DOHH2 (cell line): ENCODE results near the gene BMPER.

ENCODE experiments used
- H3F3A ChIP-seq: fragments of 200-600 bp; sonication (generic), shearing (Covaris generic); 2 replicates; pipeline ENCODE4 v1.6.0; 2016; ENCODE audit warnings: antibody characterized with exemption, mild to moderate bottlenecking; ENCODE audit not compliant: control insufficient read depth, insufficient read depth
- H3K27ac ChIP-seq: fragments of 200-600 bp; sonication (generic); 2 replicates; pipeline ENCODE4 v1.5.1; 2014; ENCODE audit warnings: low read depth, mild to moderate bottlenecking, low read length, moderate library complexity
- H3K27me3 ChIP-seq: fragments of 200-600 bp; sonication (generic); 2 replicates; pipeline ENCODE4 v1.6.1; 2014; ENCODE audit warnings: mild to moderate bottlenecking, low read length, mixed read lengths; ENCODE audit not compliant: control insufficient read depth
- H3K36me3 ChIP-seq: fragments of 200-600 bp; sonication (generic); 2 replicates; pipeline ENCODE4 v1.6.1; 2014; ENCODE audit warnings: mild to moderate bottlenecking, low read length, moderate library complexity, mixed read lengths; ENCODE audit not compliant: control insufficient read depth
- H3K4me1 ChIP-seq: fragments of 200-600 bp; sonication (generic); 2 replicates; pipeline ENCODE4 v1.6.1; 2014; ENCODE audit warnings: mild to moderate bottlenecking, low read length, mixed read lengths; ENCODE audit not compliant: control insufficient read depth
- H3K4me2 ChIP-seq: fragments of 200-600 bp; sonication (generic); 2 replicates; pipeline ENCODE4 v1.6.0; 2014; ENCODE audit warnings: mild to moderate bottlenecking, low read length, moderate library complexity
- H3K4me3 ChIP-seq: fragments of 200-600 bp; sonication (generic); 2 replicates; pipeline ENCODE4 v1.5.1; 2014; ENCODE audit warnings: mild to moderate bottlenecking, low read length, mixed read lengths
- H3K79me2 ChIP-seq: fragments of 200-600 bp; sonication (generic); 2 replicates; pipeline ENCODE4 v1.6.1; 2014; ENCODE audit warnings: mild to moderate bottlenecking, low read length, mixed read lengths; ENCODE audit not compliant: control insufficient read depth
- H3K9me2 ChIP-seq: fragments of 200-600 bp; sonication (generic); replicated peaks from 2 replicates; pipeline ENCODE4 v1.6.1; 2014; ENCODE audit warnings: mild to moderate bottlenecking, low read length, mixed read lengths; ENCODE audit not compliant: control insufficient read depth
- H3K9me3 ChIP-seq: fragments of 200-600 bp; sonication (generic); 2 replicates; pipeline ENCODE4 v1.6.1; 2014; ENCODE audit warnings: antibody characterized with exemption, low read length, mixed read lengths; ENCODE audit not compliant: control insufficient read depth, insufficient read depth
- H4K20me1 ChIP-seq: fragments of 200-600 bp; sonication (generic); 2 replicates; pipeline ENCODE4 v1.6.0; 2014; ENCODE audit warnings: low read depth, mild to moderate bottlenecking, antibody characterized with exemption, low read length, moderate library complexity; ENCODE audit not compliant: control insufficient read depth, insufficient read depth
- EZH2phosphoT487 ChIP-seq: fragments of 200-600 bp; sonication (generic); IDR thresholded peaks from 2 replicates; pipeline ENCODE4 v1.6.1; 2017; ENCODE audit warnings: borderline replicate concordance, mild to moderate bottlenecking, antibody characterized with exemption, low read length, moderate library complexity, mixed read lengths
- TF ChIP-seq, protein P1 (sequence below): fragments of 200-600 bp; sonication (generic); IDR thresholded peaks from one replicate; pipeline ENCODE4 v1.5.1; 2014; ENCODE audit warnings: antibody characterized with exemption, mild to moderate bottlenecking, low read depth, low read length; ENCODE audit not compliant: poor library complexity, severe bottlenecking

Gene BMPER

DNA sequence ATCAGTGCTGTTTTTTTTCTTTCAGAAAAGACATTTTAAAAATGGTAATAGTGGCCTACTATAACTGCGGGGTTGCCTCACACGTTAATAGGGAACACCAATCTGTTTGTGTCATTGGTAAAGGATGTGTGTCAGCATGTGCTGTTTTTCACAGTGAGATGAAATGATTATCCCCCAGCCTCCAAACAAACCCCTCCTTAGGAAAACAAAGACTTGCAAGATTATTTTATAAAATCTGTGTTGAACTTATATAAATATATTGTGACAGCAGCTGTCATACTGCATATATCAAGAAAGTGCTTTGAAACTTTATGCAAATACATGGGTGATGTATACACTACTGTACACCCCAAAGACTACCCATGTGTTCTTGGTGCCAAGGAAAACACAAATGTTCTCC lies 125.8 kb downstream of the BMPER start:
- Histone ChIP-seq H4K20me1 (no peaks in the 10 kb centered on the region), H3K36me3 (no peaks in the 10 kb centered on the region), H3F3A (no peaks in the 10 kb centered on the region), H3K9me3 (no peaks in the 10 kb centered on the region), H3K4me3 (no peak overlapping the region), H3K9me2 (no peaks in the 10 kb centered on the region; the same call in 1 of the 2 replicates), H3K27me3 (no peaks in the 10 kb centered on the region), H3K27ac (no peak overlapping the region), H3K79me2 (no peaks in the 10 kb centered on the region), H3K4me1 (no peaks in the 10 kb centered on the region), H3K4me2 (no peak overlapping the region)
- no peak for TF ChIP-seq EZH2phosphoT487
- TF ChIP-seq, protein P1, sequence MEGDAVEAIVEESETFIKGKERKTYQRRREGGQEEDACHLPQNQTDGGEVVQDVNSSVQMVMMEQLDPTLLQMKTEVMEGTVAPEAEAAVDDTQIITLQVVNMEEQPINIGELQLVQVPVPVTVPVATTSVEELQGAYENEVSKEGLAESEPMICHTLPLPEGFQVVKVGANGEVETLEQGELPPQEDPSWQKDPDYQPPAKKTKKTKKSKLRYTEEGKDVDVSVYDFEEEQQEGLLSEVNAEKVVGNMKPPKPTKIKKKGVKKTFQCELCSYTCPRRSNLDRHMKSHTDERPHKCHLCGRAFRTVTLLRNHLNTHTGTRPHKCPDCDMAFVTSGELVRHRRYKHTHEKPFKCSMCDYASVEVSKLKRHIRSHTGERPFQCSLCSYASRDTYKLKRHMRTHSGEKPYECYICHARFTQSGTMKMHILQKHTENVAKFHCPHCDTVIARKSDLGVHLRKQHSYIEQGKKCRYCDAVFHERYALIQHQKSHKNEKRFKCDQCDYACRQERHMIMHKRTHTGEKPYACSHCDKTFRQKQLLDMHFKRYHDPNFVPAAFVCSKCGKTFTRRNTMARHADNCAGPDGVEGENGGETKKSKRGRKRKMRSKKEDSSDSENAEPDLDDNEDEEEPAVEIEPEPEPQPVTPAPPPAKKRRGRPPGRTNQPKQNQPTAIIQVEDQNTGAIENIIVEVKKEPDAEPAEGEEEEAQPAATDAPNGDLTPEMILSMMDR: no peak

DNA sequence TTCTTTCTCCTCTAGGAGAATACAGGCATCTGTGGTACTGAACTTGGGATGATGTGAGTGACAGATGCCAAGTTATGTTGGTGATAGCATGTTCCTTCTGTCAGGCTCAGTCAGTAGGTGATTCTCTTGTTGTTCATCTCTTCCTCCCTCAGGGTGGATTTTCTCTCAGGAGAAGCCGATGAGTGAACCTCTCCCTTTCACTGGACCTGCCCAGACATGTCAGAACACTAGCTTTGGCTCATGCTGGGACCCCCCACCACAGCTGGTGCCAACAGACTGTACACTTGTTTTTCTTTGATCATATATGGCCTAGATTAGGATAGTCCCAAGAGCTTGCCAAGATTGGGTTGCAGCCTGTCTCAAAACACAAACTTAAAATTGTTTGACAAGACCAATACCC lies 129.4 kb downstream of the BMPER start:
- no peak overlapping the region for H3K27ac ChIP-seq
- H3K79me2 ChIP-seq: no peaks in the 10 kb centered on the region
- H3K9me2 ChIP-seq: no peaks in the 10 kb centered on the region; the same call in 1 of the 2 replicates
- no peak for TF ChIP-seq EZH2phosphoT487
- TF ChIP-seq, protein P1: no peak
- H3F3A ChIP-seq: no peaks in the 10 kb centered on the region
- H3K4me3 ChIP-seq: no peak overlapping the region
- no peaks in the 10 kb centered on the region for H3K36me3 ChIP-seq
- H4K20me1 ChIP-seq: no peaks in the 10 kb centered on the region
- H3K4me2 ChIP-seq: no peak overlapping the region
- H3K4me1 ChIP-seq: no peaks in the 10 kb centered on the region
- H3K9me3 ChIP-seq: no peaks in the 10 kb centered on the region
- H3K27me3 ChIP-seq: no peaks in the 10 kb centered on the region

DNA sequence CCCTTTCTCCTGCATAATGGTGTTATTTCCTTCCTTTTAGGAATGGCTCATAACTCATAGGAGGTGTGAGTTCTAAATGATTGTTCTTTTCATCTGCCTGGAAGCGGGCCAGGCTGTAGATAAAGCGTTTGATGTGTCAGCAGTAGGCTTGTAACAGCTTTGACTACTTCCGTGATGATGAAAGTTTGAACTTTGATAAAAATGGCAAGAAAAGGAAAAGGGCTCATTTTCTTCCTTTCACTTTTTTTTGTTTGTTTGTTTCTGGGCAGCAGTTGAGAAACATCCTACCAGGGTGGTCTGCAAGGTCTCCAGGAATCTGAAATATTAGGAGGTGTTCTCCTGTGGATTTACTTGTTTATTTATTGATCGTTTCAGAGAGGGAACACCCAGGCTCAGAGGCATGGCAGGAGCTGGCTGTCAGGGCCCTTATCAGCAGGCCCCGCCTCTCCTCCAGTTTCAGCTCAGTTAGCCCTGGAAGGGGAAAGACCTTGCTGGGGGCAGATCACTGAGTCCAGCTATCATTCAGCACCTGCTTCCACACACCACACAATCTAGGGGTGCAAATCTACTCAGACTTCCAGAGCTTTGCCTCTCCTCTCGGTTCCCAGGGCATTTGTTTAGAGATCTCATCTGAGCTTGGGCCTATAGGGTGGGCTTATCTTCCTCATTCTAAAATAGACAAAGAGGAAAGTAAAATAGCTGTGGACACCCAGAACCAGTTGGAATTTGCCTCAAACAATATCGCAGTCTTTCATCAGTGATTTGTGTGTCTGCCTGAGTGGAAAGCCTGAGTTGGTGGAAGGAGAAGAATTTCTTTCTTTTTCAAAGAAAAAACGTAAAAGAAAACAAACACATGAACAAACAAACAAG lies 130.9 kb downstream of the BMPER start:
- Histone ChIP-seq H3K79me2 (no peaks in the 10 kb centered on the region), H3K9me2 (no peaks in the 10 kb centered on the region; the same call in 1 of the 2 replicates), H4K20me1 (no peaks in the 10 kb centered on the region), H3K4me1 (no peaks in the 10 kb centered on the region), H3K36me3 (no peaks in the 10 kb centered on the region), H3K27ac (no peak overlapping the region), H3K27me3 (no peaks in the 10 kb centered on the region), H3K4me3 (no peak overlapping the region), H3K9me3 (no peaks in the 10 kb centered on the region), H3K4me2 (no peak overlapping the region), H3F3A (no peaks in the 10 kb centered on the region)
- no peak for TF ChIP-seq EZH2phosphoT487
- TF ChIP-seq, protein P1: no peak
